SK-N-SH (cell line): Measurements from ENCODE around the gene TMEM132D. TPM values are rescaled to one million over a fixed set of nuclear protein-coding genes. Genes with fewer than 3 reads are reported as not detected.

Experiments used
- CTCF ChIA-PET: fragments of 300-600, 350-600 bp; formaldehyde crosslinking; extraction: SDS; loops from one replicate; lab custom pipeline; 2021; lab: Yijun Ruan, JAX
- POLR2A ChIA-PET: fragments of 350-600 bp; sonication (Branson Sonifier 250); formaldehyde crosslinking; extraction: SDS; loops from one replicate; lab custom pipeline; 2020; ENCODE audit warnings: antibody characterized with exemption, inconsistent platforms; lab: Yijun Ruan, JAX
- DNase-seq: peaks from one replicate; pipeline ENCODE4 v3.0.0; 2012
- H2AFZ ChIP-seq: fragments of 200-600 bp; sonication (generic); 2 replicates; pipeline ENCODE4 v1.8.1; 2016; ENCODE audit warnings: antibody characterized with exemption, mild to moderate bottlenecking, low read depth
- H3F3A ChIP-seq: fragments of 200-600 bp; sonication (generic); replicated peaks from 2 replicates; pipeline ENCODE3; 2016; ENCODE audit warnings: antibody characterized with exemption, mild to moderate bottlenecking; ENCODE audit not compliant: insufficient read depth
- H3K27ac ChIP-seq, 2 experiments: fragments of 200-500 bp in 1 of 2; fragments of 200-600 bp in 1 of 2; sonication (Bioruptor generic) in 1 of 2; sonication (generic), shearing (Covaris generic) in 1 of 2; 2 replicates each; pipeline versions ENCODE4 v1.5.1 to v1.6.1; 2014 to 2016; ENCODE audit warnings: low read depth in 2 of 2, inconsistent platforms in 1 of 2, low read length in 1 of 2, mild to moderate bottlenecking in 1 of 2, mixed read lengths in 1 of 2
- H3K27me3 ChIP-seq: fragments of 200-600 bp; sonication (generic), shearing (Covaris generic); 2 replicates; pipeline ENCODE4 v1.6.1; 2016; ENCODE audit warnings: mixed run types; ENCODE audit not compliant: insufficient read depth
- H3K36me3 ChIP-seq, 2 experiments: fragments of 200-500 bp in 1 of 2; fragments of 200-600 bp in 1 of 2; sonication (Bioruptor generic) in 1 of 2; sonication (generic) in 1 of 2; replicated peaks in 1 of 2; 2 replicates each; pipeline versions ENCODE3 to v1.5.1; 2014 to 2016; ENCODE audit warnings: low read length in 1 of 2, mild to moderate bottlenecking in 1 of 2; ENCODE audit not compliant: insufficient read depth in 2 of 2, control insufficient read depth in 1 of 2
- H3K4me1 ChIP-seq, 2 experiments: fragments of 200-500 bp in 1 of 2; fragments of 200-600 bp in 1 of 2; sonication (Bioruptor generic) in 1 of 2; sonication (generic), shearing (Covaris generic) in 1 of 2; 2 replicates each; pipeline versions ENCODE4 v1.5.1 to v1.6.1; 2014 to 2016; ENCODE audit warnings: low read depth in 1 of 2, low read length in 1 of 2, mixed run types in 1 of 2; ENCODE audit not compliant: insufficient read depth in 2 of 2, control insufficient read depth in 1 of 2
- H3K4me2 ChIP-seq: fragments of 200-600 bp; sonication (generic), shearing (Covaris generic); 2 replicates; pipeline ENCODE4 v1.6.1; 2017; ENCODE audit warnings: mixed run types
- H3K4me3 ChIP-seq, 2 experiments: fragments of 200-500 bp in 1 of 2; fragments of 200-600 bp in 1 of 2; sonication (Bioruptor generic) in 1 of 2; sonication (generic), shearing (Covaris generic) in 1 of 2; 2 replicates each; pipeline versions ENCODE4 v1.5.1 to v1.8.1; 2014 to 2016; ENCODE audit warnings: low read depth in 2 of 2, inconsistent platforms in 1 of 2, low read length in 1 of 2, mild to moderate bottlenecking in 1 of 2, mixed read lengths in 1 of 2, moderate library complexity in 1 of 2
- H3K79me2 ChIP-seq: fragments of 200-600 bp; sonication (generic); 2 replicates; pipeline ENCODE4 v1.8.1; 2017; ENCODE audit warnings: mild to moderate bottlenecking; ENCODE audit not compliant: insufficient read depth
- H3K9ac ChIP-seq: fragments of 200-600 bp; sonication (generic); 2 replicates; pipeline ENCODE4 v1.6.1; 2017; ENCODE audit warnings: mixed run types
- H3K9me2 ChIP-seq: fragments of 200-600 bp; sonication (generic); 2 replicates; pipeline ENCODE4 v1.6.1; 2017; ENCODE audit warnings: mixed run types
- H3K9me3 ChIP-seq: fragments of 200-600 bp; sonication (generic); 2 replicates; pipeline ENCODE4 v1.6.1; 2017; ENCODE audit warnings: mixed run types, mild to moderate bottlenecking, moderate library complexity
- H4K20me1 ChIP-seq: fragments of 200-600 bp; sonication (generic); 2 replicates; pipeline ENCODE4 v1.6.1; 2017; ENCODE audit warnings: mild to moderate bottlenecking, mixed run types; ENCODE audit not compliant: insufficient read depth
- CHD2 ChIP-seq: fragments of 150-350 bp; IDR thresholded peaks from 2 replicates; pipeline ENCODE4 v1.6.1; 2018; ENCODE audit warnings: low read length; ENCODE audit not compliant: partially characterized antibody
- CTCF ChIP-seq: fragments of 200-600 bp; sonication (generic); IDR thresholded peaks from 2 replicates; pipeline ENCODE4 v1.6.1; 2017; ENCODE audit warnings: antibody characterized with exemption, mild to moderate bottlenecking, moderate library complexity
- ELF1 ChIP-seq: IDR thresholded peaks from 2 replicates; pipeline ENCODE4 v1.4.0; 2012
- EP300 ChIP-seq, 2 experiments: IDR thresholded peaks; 2 replicates each; pipeline versions ENCODE4 v1.4.0 to v1.6.1; 2012; ENCODE audit warnings: borderline replicate concordance in 1 of 2, low read depth in 1 of 2, low read length in 1 of 2
- FOXJ3 ChIP-seq: sonication (generic); formaldehyde crosslinking; IDR thresholded peaks from 2 replicates; pipeline ENCODE4 v1.5.1; 2020; ENCODE audit warnings: mild to moderate bottlenecking, missing genetic modification reagents
- GABPA ChIP-seq: IDR thresholded peaks from 2 replicates; pipeline ENCODE4 v1.4.0; 2012; ENCODE audit warnings: low read depth, mild to moderate bottlenecking
- GATA2 ChIP-seq: sonication (generic); formaldehyde crosslinking; IDR thresholded peaks from 2 replicates; pipeline ENCODE4 v1.5.0; 2020; ENCODE audit warnings: mild to moderate bottlenecking, missing genetic modification reagents
- IRF3 ChIP-seq: fragments of 150-350 bp; IDR thresholded peaks from 2 replicates; pipeline ENCODE4 v1.6.1; 2016; ENCODE audit warnings: mild to moderate bottlenecking, low read depth, low read length
- JUND ChIP-seq: IDR thresholded peaks from 2 replicates; pipeline ENCODE4 v1.4.0; 2012
- MXI1 ChIP-seq: IDR thresholded peaks from 2 replicates; pipeline ENCODE4 v1.6.1; 2012; ENCODE audit warnings: mild to moderate bottlenecking, low read depth, low read length, improper control_type of control experiment
- NFIC ChIP-seq: IDR thresholded peaks from 2 replicates; pipeline ENCODE4 v1.4.0; 2012; ENCODE audit warnings: borderline replicate concordance
- NRF1 ChIP-seq: IDR thresholded peaks from 2 replicates; pipeline ENCODE4 v1.6.1; 2012; ENCODE audit warnings: low read depth, mild to moderate bottlenecking, low read length
- PBX3 ChIP-seq: IDR thresholded peaks from 2 replicates; pipeline ENCODE4; 2012
- POLR2AphosphoS5 ChIP-seq: IDR thresholded peaks from 2 replicates; pipeline ENCODE4 v1.6.1; 2012; ENCODE audit warnings: low read depth, low read length
- REST ChIP-seq: IDR thresholded peaks from 2 replicates; pipeline ENCODE4 v1.6.1; 2012; ENCODE audit warnings: mild to moderate bottlenecking, low read depth, low read length, moderate library complexity
- RXRA ChIP-seq: IDR thresholded peaks from 2 replicates; pipeline ENCODE4 v1.4.0; 2012; ENCODE audit warnings: low read depth, mild to moderate bottlenecking, borderline replicate concordance
- SIN3A ChIP-seq: IDR thresholded peaks from 2 replicates; pipeline ENCODE4 v1.6.1; 2012; ENCODE audit warnings: low read depth, mild to moderate bottlenecking, low read length, moderate library complexity, borderline replicate concordance
- TCF12 ChIP-seq: IDR thresholded peaks from 2 replicates; pipeline ENCODE4 v1.4.0; 2012
- TEAD4 ChIP-seq: IDR thresholded peaks from 2 replicates; pipeline ENCODE4 v1.4.0; 2012; ENCODE audit warnings: mild to moderate bottlenecking, borderline replicate concordance; ENCODE audit not compliant: insufficient read depth
- YY1 ChIP-seq: IDR thresholded peaks from 2 replicates; pipeline ENCODE4 v1.4.0; 2012; ENCODE audit warnings: low read depth, mild to moderate bottlenecking
- WGBS: methylation state at CpG from one replicate; pipeline ENCODE4 v1.1.6; 2017; ENCODE audit warnings: low lambda C conversion rate; 5-methylcytosine and 5-hydroxymethylcytosine counted together
- polyA plus RNA-seq, 3 experiments: library from polyadenylated mRNA; depleted of rRNA; stranded (reverse); fragments of >200 nt; gene quantifications; 2 replicates each; pipeline ENCODE4 v1.2.3, GENCODE V29; 2012

TMEM132D gene
- polyA plus RNA-seq, 1 of the 3 experiments (the other 2 are of a cell fraction): not detected

- no peaks in the 10 kb centered on the region for H4K20me1 ChIP-seq
- H3K4me2 ChIP-seq: no peak overlapping the region
- ChIA-PET POLR2A (no interaction called here), CTCF (interaction anchor here (0.6 kb wide), 1 partner anchor 52 kb away, joined by 3 read pairs; no protein-coding TSS in a partner anchor)
- H3K27me3 ChIP-seq: no peaks in the 10 kb centered on the region
- peaks cover 12% of the 10 kb centered on the region; the same call in 1 of the 2 replicates for H3K9me3 ChIP-seq
- no peak overlapping the region for H3K4me3 ChIP-seq
- no peak overlapping the region for H3K27ac ChIP-seq
- no peaks in the 10 kb centered on the region for H3K79me2 ChIP-seq
- no peak overlapping the region for H2AFZ ChIP-seq
- no peak for DNase-seq
- no peaks in the 10 kb centered on the region for H3K4me1 ChIP-seq
- H3F3A ChIP-seq: no peaks in the 10 kb centered on the region
- no peaks in the 10 kb centered on the region for H3K9me2 ChIP-seq
- no peak for TF ChIP-seq CHD2
- no peak for TF ChIP-seq IRF3
- TF ChIP-seq JUND: no peak
- no peak for TF ChIP-seq TEAD4
- TF ChIP-seq YY1: no peak
- TF ChIP-seq GABPA: no peak
- no peak for TF ChIP-seq EP300 (IDR thresholded peaks at IDR 0.05; ENCODE audit: borderline replicate concordance in 1 of 2, low read depth in 1 of 2, low read length in 1 of 2)
- H3K36me3 ChIP-seq: no peaks in the 10 kb centered on the region
- no peak overlapping the region for H3K9ac ChIP-seq
- WGBS: 6% methylated on average over 2 of the region's 2 CpGs
Measured at GRCh38 chr12:129706716-129707115, 197.1 kb downstream of the TMEM132D start.

GRCh38 chr12:129704232-129704830 lies 199.5 kb downstream of the TMEM132D start:
- POLR2A ChIA-PET: no interaction called here
- Histone ChIP-seq H3K9ac (no peak overlapping the region), H3K9me2 (no peaks in the 10 kb centered on the region), H3K36me3 (no peaks in the 10 kb centered on the region), H2AFZ (no peak overlapping the region), H3F3A (no peaks in the 10 kb centered on the region), H3K4me3 (no peak overlapping the region), H3K27ac (no peak overlapping the region), H3K4me2 (no peak overlapping the region), H3K79me2 (no peaks in the 10 kb centered on the region), H3K9me3 (peaks cover 12% of the 10 kb centered on the region; the same call in 1 of the 2 replicates), H3K4me1 (no peaks in the 10 kb centered on the region), H3K27me3 (no peaks in the 10 kb centered on the region), H4K20me1 (no peaks in the 10 kb centered on the region)
- DNase-seq: no peak
- 50% methylated on average over 11 of the region's 11 CpGs for WGBS
- CTCF ChIA-PET: no interaction called here
- no peak for TF ChIP-seq PBX3
- no peak for TF ChIP-seq POLR2AphosphoS5
- no peak for TF ChIP-seq NFIC
- no peak for TF ChIP-seq SIN3A
- TF ChIP-seq REST: no peak
- TF ChIP-seq GATA2: no peak
- no peak for TF ChIP-seq MXI1
- no peak for TF ChIP-seq TCF12
- TF ChIP-seq RXRA: no peak
- no peak for TF ChIP-seq IRF3
- no peak for TF ChIP-seq GABPA
- no peak for TF ChIP-seq FOXJ3 (CRISPR knock-in tag)
- TF ChIP-seq ELF1: no peak
- TF ChIP-seq NRF1: no peak
- no peak for TF ChIP-seq CTCF
